ENCODE results near the gene C5orf15.

Gene C5orf15

DNA sequence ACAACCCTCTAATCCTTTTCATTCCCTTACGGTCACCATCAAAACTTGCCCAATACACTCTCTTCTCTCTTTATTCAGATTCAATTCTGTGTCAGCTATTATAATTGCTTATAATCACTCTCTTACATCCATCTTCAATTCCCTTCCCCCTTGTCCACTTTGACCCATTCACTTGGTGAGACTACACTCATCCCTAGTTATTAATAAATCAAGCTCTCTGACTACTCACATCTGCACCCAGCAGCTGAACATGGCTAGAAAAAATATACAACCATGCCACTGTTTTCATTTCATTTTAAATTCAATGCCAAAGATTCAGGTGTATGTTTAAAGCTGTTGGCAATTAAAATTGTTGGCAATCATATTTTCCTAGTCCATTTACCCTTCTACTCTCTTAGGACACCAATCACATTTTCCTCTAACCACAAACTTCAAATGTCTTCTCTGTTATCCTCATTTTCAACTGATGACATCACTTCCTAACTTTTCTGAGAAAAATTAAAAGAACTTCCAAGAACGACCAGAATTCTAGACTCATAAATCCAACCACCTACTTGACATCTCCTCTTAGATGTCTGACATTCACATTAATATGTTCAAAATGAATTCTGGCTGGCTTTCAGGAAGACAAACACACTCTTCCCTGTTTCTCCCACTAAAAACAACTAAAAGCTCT, 5.5 kb downstream of the C5orf15 start:
- TF ChIP-seq EGR1 (IDR thresholded peaks at IDR 0.05) (no peak), TEAD4 (IDR thresholded peaks at IDR 0.05) (no peak), NFIC (IDR thresholded peaks at IDR 0.05) (no peak), CREB1 (IDR thresholded peaks at IDR 0.05; ENCODE audit: low read depth) (no peak), TAF1 (IDR thresholded peaks at IDR 0.05; ENCODE audit: low read depth) (no peak), CEBPB (IDR thresholded peaks at IDR 0.05) (no peak), FOXM1 (IDR thresholded peaks at IDR 0.05; ENCODE audit: borderline replicate concordance, low read depth) (no peak), YY1 (IDR thresholded peaks at IDR 0.05; ENCODE audit: low read depth) (no peak), EP300 (IDR thresholded peaks at IDR 0.05; ENCODE audit: borderline replicate concordance) (no peak), TCF12 (IDR thresholded peaks at IDR 0.05; ENCODE audit: low read depth) (no peak), ZBTB7A (IDR thresholded peaks at IDR 0.05; ENCODE audit: low read depth) (no peak), RAD21 (IDR thresholded peaks at IDR 0.05; ENCODE audit: low read depth) (no peak)
- TF ChIP-seq, protein P1, sequence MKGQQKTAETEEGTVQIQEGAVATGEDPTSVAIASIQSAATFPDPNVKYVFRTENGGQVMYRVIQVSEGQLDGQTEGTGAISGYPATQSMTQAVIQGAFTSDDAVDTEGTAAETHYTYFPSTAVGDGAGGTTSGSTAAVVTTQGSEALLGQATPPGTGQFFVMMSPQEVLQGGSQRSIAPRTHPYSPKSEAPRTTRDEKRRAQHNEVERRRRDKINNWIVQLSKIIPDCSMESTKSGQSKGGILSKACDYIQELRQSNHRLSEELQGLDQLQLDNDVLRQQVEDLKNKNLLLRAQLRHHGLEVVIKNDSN (IDR thresholded peaks at IDR 0.05): no peak
- TF ChIP-seq, protein P2, sequence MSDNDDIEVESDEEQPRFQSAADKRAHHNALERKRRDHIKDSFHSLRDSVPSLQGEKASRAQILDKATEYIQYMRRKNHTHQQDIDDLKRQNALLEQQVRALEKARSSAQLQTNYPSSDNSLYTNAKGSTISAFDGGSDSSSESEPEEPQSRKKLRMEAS (IDR thresholded peaks at IDR 0.05): no peak
- TF ChIP-seq, protein P3, sequence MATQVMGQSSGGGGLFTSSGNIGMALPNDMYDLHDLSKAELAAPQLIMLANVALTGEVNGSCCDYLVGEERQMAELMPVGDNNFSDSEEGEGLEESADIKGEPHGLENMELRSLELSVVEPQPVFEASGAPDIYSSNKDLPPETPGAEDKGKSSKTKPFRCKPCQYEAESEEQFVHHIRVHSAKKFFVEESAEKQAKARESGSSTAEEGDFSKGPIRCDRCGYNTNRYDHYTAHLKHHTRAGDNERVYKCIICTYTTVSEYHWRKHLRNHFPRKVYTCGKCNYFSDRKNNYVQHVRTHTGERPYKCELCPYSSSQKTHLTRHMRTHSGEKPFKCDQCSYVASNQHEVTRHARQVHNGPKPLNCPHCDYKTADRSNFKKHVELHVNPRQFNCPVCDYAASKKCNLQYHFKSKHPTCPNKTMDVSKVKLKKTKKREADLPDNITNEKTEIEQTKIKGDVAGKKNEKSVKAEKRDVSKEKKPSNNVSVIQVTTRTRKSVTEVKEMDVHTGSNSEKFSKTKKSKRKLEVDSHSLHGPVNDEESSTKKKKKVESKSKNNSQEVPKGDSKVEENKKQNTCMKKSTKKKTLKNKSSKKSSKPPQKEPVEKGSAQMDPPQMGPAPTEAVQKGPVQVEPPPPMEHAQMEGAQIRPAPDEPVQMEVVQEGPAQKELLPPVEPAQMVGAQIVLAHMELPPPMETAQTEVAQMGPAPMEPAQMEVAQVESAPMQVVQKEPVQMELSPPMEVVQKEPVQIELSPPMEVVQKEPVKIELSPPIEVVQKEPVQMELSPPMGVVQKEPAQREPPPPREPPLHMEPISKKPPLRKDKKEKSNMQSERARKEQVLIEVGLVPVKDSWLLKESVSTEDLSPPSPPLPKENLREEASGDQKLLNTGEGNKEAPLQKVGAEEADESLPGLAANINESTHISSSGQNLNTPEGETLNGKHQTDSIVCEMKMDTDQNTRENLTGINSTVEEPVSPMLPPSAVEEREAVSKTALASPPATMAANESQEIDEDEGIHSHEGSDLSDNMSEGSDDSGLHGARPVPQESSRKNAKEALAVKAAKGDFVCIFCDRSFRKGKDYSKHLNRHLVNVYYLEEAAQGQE (IDR thresholded peaks at IDR 0.05; ENCODE audit: low read depth): no peak

DNA sequence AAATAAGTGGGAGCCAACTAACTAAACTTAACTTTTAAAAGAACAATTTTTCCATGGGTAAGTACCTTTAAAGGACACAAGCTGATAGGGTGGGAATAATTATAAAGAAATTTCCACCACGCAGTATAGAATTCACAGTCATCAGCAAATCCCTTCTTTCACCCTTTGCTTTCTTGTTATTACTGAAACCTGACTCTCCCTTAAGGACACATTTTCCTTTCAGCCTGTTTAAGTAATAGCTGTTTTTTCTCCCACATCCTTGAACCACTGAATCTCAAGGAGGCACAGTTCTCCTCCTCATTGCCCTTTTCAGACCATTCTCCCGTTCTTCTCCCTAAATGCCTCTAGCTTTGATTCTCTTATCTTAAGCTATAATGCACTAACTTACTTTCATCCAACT, 6.3 kb downstream of the C5orf15 start:
- TF ChIP-seq EGR1 (IDR thresholded peaks at IDR 0.05) (no peak), TEAD4 (IDR thresholded peaks at IDR 0.05) (no peak), NFIC (IDR thresholded peaks at IDR 0.05) (no peak), YY1 (IDR thresholded peaks at IDR 0.05; ENCODE audit: low read depth) (no peak), CEBPB (IDR thresholded peaks at IDR 0.05) (no peak), TCF12 (IDR thresholded peaks at IDR 0.05; ENCODE audit: low read depth) (no peak), CREB1 (IDR thresholded peaks at IDR 0.05; ENCODE audit: low read depth) (no peak), FOXM1 (IDR thresholded peaks at IDR 0.05; ENCODE audit: borderline replicate concordance, low read depth) (no peak), RAD21 (IDR thresholded peaks at IDR 0.05; ENCODE audit: low read depth) (no peak), EP300 (IDR thresholded peaks at IDR 0.05; ENCODE audit: borderline replicate concordance) (no peak), TAF1 (IDR thresholded peaks at IDR 0.05; ENCODE audit: low read depth) (no peak), ZBTB7A (IDR thresholded peaks at IDR 0.05; ENCODE audit: low read depth) (no peak)
- TF ChIP-seq, protein P2 (IDR thresholded peaks at IDR 0.05): no peak
- TF ChIP-seq, protein P3 (IDR thresholded peaks at IDR 0.05; ENCODE audit: low read depth): no peak
- TF ChIP-seq, protein P1 (IDR thresholded peaks at IDR 0.05): no peak

DNA sequence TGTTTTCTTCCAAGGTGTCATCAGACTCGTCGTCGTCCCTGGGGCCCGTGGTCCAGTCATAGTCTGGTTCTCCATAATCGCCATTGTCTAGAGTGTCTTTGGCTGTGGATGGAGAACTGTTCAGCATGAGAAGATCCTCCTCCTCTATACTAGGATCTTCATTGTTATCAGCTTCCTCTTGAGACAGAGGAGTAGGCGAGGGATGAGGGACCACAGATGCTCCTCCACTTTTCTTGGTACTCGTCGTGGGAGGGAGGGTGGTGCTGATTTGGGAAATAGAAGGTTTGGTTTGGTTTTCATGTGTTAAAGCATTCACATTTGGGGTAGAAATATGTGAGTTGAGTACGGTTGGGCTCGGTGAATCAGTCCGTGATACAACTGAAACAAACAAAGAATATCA, 8.8 kb downstream of the C5orf15 start:
- no peak for TF ChIP-seq YY1 (IDR thresholded peaks at IDR 0.05; ENCODE audit: low read depth)
- TF ChIP-seq RAD21 (IDR thresholded peaks at IDR 0.05; ENCODE audit: low read depth): no peak
- no peak for TF ChIP-seq TAF1 (IDR thresholded peaks at IDR 0.05; ENCODE audit: low read depth)
- TF ChIP-seq FOXM1 (IDR thresholded peaks at IDR 0.05; ENCODE audit: borderline replicate concordance, low read depth): no peak
- TF ChIP-seq, protein P2 (IDR thresholded peaks at IDR 0.05): no peak
- TF ChIP-seq TEAD4 (IDR thresholded peaks at IDR 0.05): no peak
- TF ChIP-seq CEBPB (IDR thresholded peaks at IDR 0.05): no peak
- no peak for TF ChIP-seq EGR1 (IDR thresholded peaks at IDR 0.05)
- no peak for TF ChIP-seq NFIC (IDR thresholded peaks at IDR 0.05)
- TF ChIP-seq, protein P3 (IDR thresholded peaks at IDR 0.05; ENCODE audit: low read depth): no peak
- TF ChIP-seq EP300 (IDR thresholded peaks at IDR 0.05; ENCODE audit: borderline replicate concordance): no peak
- TF ChIP-seq ZBTB7A (IDR thresholded peaks at IDR 0.05; ENCODE audit: low read depth): no peak
- TF ChIP-seq TCF12 (IDR thresholded peaks at IDR 0.05; ENCODE audit: low read depth): no peak
- TF ChIP-seq, protein P1 (IDR thresholded peaks at IDR 0.05): no peak
- TF ChIP-seq CREB1 (IDR thresholded peaks at IDR 0.05; ENCODE audit: low read depth): no peak
